Mucosa of gallbladder (tissue), 1 donor: Measurements from ENCODE around the gene CCDC171. TPM values are rescaled to one million over a fixed set of nuclear protein-coding genes. Genes with fewer than 3 reads are reported as not detected.
"Not testable (repeated sequence)": the region's sequence is repeated elsewhere in the genome, so short reads cannot be mapped to it uniquely, and the experiment has no call there.

Experiments
- DNase-seq: peaks from one replicate; pipeline ENCODE4 v3.0.0-alpha.2; 2020; ENCODE audit warnings: low spot score
- total RNA-seq: library from RNA; stranded (reverse); gene quantifications from one replicate; pipeline ENCODE4 v1.2.1, GENCODE V29; 2021
- donor health status: DM: no; HTN: no; CAD: no.

Gene CCDC171
- total RNA-seq = 4.0 TPM

GRCh38 chr9:15552636-15553527 lies at the start of gene CCDC171:
CCDC171 (plus strand) TSS chr9:15553043; CDS start chr9:15564089, 11,046 bp downstream.
- DNase-seq = peak; percentile 94

DNA sequence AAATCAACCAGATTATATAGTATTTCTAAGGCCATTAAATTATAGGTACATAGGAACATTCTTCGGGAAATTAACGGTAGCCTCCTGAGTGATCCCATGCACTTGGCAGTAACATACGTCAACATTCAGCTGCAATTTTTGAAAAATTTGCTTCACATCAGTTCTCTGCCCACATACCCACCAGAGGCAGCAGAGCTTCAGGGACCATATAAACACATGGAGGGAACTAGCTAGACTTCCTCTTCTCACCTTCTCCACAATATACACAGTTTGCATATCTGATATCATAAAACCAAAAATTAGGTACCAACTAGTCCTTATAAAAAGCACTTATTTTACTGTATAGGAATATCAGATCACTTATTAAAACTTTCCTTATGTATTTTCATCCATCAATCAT lies 46.9 kb upstream of the CCDC171 start:
- no peak for DNase-seq

GRCh38 chr9:15509931-15510788 lies 42.7 kb upstream of the CCDC171 start:
- no peak for DNase-seq

DNA sequence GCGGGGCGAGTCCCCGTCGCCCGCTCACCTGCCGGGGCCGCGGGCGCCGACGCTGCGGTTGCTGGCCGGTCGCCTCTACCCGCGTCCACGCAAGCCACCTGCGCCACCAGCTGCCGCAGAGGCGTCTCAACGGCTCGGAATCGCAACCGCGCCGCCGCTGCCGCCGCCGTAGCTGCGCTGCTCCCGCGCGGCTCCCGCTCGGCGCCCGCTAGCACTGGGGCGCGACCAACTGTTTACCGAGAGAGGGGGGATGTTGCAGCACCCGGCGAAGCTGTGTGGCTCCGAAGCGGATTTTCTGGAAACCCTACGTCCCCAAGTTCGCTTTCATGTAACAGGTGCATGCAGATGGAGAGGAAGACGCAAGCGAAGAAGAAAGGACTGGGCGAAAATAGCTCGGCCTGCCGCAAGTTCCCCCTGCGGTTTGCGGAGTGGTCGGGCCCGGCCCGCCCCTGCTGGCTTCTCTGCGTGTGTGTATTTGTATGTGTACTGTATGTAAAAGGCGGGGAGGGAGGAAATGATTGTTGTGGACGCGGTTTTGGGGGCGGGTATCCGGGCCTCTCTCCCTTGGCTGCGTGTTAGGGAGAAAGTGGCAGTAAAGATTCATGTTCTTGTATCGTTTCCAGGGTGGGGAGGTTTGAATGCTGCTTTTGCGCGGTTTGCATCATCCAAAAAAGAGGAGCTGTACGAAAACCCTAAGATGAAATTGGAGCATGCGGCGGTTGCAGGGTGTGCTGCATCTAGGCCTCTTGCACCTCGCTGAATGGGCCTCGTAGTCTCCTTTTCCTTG lies 41.9 kb upstream of the CCDC171 start, which contains the start of gene PSIP1:
Gene PSIP1, minus strand, starts transcription at position 182 of the 787 bp plus-strand sequence. CDS start 782 bp downstream, outside the sequence.
- DNase-seq = peak; percentile 77

GRCh38 chr9:15512204-15512603 lies 40.6 kb upstream of the CCDC171 start:
- DNase-seq = no peak

- DNase-seq = no peak
These were observed 40.0 kb upstream of the CCDC171 start for GRCh38 chr9:15512889-15513288.

GRCh38 chr9:15513335-15513734 lies 39.5 kb upstream of the CCDC171 start:
- DNase-seq = no peak

GRCh38 chr9:15519831-15520230 lies 33.0 kb upstream of the CCDC171 start:
- no peak for DNase-seq

- no peak for DNase-seq
These were observed 31.6 kb upstream of the CCDC171 start for GRCh38 chr9:15521254-15521653.

GRCh38 chr9:15522130-15522755 lies 30.6 kb upstream of the CCDC171 start:
- DNase-seq = no peak

GRCh38 chr9:15524845-15525455 lies 27.9 kb upstream of the CCDC171 start:
- DNase-seq = no peak

DNA sequence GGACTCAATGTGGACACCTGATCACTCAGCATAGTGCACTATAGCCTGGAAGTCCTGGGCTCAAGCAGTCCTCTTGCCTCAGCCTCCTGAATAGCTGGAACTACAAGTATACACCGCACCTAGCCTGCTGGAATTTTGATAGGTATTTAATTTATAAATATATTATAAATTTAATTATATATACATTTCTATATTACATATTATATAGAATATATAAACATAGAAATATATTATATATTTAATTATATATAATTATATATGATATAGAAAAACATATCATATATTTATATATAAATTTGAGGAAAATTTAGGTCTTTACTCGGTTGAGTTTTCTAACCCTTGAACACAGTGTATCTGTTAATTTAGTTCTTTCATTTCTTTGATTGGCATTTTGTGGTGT lies 26.9 kb upstream of the CCDC171 start:
- no peak for DNase-seq

- not testable (repeated sequence) for DNase-seq
These were observed 25.8 kb upstream of the CCDC171 start for GRCh38 chr9:15527035-15527434.

GRCh38 chr9:15529566-15530324 lies 23.1 kb upstream of the CCDC171 start:
- DNase-seq = no peak

DNA sequence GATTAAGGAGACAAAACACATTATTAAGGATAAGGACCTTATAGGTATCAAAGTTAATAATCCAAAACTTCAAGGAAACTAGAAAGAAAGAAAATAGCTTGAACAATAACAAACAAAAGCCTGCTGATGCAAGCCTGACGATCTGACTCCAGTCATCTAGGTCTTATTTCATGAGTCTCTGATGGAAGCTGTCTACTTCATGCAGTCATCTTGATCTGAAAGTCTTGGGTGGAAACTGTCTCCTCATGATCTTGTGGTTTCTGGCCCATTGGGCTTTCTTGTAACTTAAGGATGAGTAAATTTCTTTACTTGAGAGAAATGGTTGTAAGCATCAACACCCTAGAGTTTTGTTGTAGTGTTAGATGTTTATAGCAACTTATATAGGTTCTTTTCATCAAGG lies 21.5 kb upstream of the CCDC171 start:
- no peak for DNase-seq

DNA sequence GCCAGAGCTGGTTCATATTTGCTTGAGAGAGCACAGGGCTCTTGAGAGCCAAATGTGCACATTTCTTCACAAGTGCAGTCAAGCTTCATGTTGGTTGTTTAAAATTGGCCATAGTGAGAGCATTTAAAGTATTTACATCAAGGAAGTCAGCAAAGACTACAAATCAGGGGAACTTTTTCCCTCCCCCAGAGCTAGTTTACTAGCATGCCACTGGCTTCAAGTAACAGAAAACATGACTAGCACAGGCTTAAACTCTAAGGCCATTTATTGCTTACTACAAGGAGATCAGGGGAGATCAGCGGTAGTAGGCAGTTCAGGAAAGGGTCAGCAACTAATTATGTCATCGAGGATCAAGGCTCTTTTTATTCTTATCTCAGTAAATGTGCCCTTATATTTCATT lies 11.0 kb upstream of the CCDC171 start:
- DNase-seq = no peak

- DNase-seq = no peak
These were observed 10.2 kb upstream of the CCDC171 start for GRCh38 chr9:15542624-15543023.

DNA sequence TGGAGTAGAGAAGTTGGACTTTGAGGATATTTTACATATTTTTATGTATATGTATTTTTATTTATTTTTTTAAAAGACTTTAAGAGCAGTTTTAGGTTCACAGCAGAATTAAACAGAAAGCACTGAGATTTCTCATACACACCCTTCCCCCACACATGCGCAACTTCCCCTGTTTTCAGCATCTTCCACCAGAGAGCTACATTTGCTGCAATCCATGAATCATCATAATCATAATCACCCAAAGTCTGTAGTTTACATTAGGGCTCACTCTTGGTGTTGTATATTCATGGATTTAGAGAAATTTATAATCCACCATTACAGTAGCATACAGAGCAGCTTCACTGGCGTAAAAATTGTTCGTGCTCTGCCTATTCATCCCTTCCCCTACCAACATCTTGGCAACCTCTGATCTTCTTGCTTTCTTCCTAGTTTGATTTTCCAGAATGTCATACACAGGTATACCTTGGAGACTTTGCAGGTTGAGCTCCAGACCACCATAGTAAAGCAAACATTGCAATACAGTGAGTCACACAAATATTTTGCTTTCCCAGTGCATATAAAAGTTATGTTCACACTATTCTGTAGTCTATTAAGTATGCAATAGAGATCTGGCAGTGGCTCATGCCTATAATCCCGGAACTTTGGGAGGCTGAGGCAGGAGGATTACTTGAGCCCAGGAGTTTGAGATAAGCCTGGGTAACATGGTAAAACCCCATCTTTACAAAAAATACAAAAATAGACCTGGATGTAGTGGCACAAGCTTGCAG lies 9.6 kb upstream of the CCDC171 start:
- DNase-seq = no peak

- DNase-seq = no peak
These were observed 3.2 kb upstream of the CCDC171 start for GRCh38 chr9:15549611-15550010.
